Measurements from ENCODE around the gene ACTR2. TPM values are rescaled to one million over a fixed set of nuclear protein-coding genes. Genes with fewer than 3 reads are reported as not detected.

ACTR2 gene
- polyA plus RNA-seq, 1 donor from 2014 or later = 118 TPM

DNA sequence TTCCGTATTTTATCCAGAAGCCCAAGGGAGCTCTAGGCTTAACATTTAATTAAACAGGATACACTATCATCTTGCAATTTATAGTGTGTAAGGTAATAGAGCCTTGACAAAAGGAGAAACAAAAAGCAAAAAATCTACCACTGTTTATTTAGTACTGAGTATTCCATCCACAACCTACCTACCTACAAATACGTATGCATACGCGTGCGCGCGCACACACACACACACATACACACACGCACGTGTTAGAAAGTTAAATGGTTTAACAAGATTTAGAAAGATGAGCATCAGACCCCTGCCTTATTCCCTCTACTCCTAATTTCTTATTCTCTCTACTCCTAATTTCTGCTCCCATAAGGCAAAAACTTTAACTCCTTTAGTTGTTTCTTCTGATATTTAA, 14.6 kb upstream of the ACTR2 start:
- Histone ChIP-seq H3K27ac (ENCODE audit: low read length) (no peak overlapping the region), H3K9ac (ENCODE audit: low read length) (no peak overlapping the region), H3K4me3 (ENCODE audit: low read length) (no peak overlapping the region), H3F3A (ENCODE audit: insufficient read depth, low read length, poor library complexity, severe bottlenecking) (no peaks in the 10 kb centered on the region), H3K4me2 (ENCODE audit: low read length) (no peak overlapping the region), H3K9me2 (ENCODE audit: insufficient read depth, low read length) (no peaks in the 10 kb centered on the region), H4K20me1 (ENCODE audit: insufficient read depth) (no peaks in the 10 kb centered on the region), H3K27me3 (ENCODE audit: insufficient read depth, low read depth, low read length) (no peaks in the 10 kb centered on the region), H3K36me3 (ENCODE audit: insufficient read depth, low read length) (no peaks in the 10 kb centered on the region), H2AFZ (ENCODE audit: low read depth, low read length) (no peak overlapping the region), H3K9me3 (ENCODE audit: low read length) (no peaks in the 10 kb centered on the region), H3K79me2 (replicated peaks; ENCODE audit: insufficient read depth, low read length) (no peaks in the 10 kb centered on the region)
- no peak for TF ChIP-seq RAD21 (conservative IDR thresholded peaks at IDR 0.05)
- TF ChIP-seq, protein P1, sequence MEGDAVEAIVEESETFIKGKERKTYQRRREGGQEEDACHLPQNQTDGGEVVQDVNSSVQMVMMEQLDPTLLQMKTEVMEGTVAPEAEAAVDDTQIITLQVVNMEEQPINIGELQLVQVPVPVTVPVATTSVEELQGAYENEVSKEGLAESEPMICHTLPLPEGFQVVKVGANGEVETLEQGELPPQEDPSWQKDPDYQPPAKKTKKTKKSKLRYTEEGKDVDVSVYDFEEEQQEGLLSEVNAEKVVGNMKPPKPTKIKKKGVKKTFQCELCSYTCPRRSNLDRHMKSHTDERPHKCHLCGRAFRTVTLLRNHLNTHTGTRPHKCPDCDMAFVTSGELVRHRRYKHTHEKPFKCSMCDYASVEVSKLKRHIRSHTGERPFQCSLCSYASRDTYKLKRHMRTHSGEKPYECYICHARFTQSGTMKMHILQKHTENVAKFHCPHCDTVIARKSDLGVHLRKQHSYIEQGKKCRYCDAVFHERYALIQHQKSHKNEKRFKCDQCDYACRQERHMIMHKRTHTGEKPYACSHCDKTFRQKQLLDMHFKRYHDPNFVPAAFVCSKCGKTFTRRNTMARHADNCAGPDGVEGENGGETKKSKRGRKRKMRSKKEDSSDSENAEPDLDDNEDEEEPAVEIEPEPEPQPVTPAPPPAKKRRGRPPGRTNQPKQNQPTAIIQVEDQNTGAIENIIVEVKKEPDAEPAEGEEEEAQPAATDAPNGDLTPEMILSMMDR (IDR thresholded peaks at IDR 0.05; ENCODE audit: poor library complexity, severe bottlenecking) = no peak
- TF ChIP-seq POLR2AphosphoS5 (IDR thresholded peaks at IDR 0.05) = no peak
- TF ChIP-seq MXI1 (conservative IDR thresholded peaks at IDR 0.05; ENCODE audit: poor library complexity, severe bottlenecking) = no peak
- TF ChIP-seq EZH2 (IDR thresholded peaks at IDR 0.05; ENCODE audit: borderline replicate concordance, insufficient read depth, low read length, poor library complexity, severe bottlenecking) = no peak
- no peak for TF ChIP-seq SMC3 (conservative IDR thresholded peaks at IDR 0.05; ENCODE audit: poor library complexity)
- no peak for TF ChIP-seq TAF1 (IDR thresholded peaks at IDR 0.05; ENCODE audit: low read depth)
- TF ChIP-seq, protein P2, sequence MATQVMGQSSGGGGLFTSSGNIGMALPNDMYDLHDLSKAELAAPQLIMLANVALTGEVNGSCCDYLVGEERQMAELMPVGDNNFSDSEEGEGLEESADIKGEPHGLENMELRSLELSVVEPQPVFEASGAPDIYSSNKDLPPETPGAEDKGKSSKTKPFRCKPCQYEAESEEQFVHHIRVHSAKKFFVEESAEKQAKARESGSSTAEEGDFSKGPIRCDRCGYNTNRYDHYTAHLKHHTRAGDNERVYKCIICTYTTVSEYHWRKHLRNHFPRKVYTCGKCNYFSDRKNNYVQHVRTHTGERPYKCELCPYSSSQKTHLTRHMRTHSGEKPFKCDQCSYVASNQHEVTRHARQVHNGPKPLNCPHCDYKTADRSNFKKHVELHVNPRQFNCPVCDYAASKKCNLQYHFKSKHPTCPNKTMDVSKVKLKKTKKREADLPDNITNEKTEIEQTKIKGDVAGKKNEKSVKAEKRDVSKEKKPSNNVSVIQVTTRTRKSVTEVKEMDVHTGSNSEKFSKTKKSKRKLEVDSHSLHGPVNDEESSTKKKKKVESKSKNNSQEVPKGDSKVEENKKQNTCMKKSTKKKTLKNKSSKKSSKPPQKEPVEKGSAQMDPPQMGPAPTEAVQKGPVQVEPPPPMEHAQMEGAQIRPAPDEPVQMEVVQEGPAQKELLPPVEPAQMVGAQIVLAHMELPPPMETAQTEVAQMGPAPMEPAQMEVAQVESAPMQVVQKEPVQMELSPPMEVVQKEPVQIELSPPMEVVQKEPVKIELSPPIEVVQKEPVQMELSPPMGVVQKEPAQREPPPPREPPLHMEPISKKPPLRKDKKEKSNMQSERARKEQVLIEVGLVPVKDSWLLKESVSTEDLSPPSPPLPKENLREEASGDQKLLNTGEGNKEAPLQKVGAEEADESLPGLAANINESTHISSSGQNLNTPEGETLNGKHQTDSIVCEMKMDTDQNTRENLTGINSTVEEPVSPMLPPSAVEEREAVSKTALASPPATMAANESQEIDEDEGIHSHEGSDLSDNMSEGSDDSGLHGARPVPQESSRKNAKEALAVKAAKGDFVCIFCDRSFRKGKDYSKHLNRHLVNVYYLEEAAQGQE (IDR thresholded peaks at IDR 0.05; ENCODE audit: borderline replicate concordance) = no peak
- TF ChIP-seq EP300 (conservative IDR thresholded peaks at IDR 0.05; ENCODE audit: poor library complexity, severe bottlenecking) = no peak

DNA sequence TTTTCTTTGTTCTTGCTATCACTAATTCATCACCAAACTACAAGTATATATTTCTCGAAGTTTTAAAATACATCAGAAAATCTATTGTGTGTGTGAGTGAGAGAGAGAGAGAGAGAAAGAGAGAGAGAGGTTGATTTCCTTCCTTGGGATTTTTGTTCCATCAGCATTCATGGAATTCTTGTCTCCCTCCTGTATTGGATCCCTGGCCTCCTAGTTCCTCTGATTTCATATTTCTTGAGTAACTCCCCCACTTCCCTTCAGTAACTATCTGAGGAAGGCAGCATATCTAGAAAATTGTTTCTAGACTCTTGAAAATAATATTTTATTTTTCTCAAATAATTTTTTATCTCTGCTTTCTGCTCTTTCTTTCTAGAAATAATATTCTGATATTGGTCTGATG, 13.3 kb upstream of the ACTR2 start:
- no peak for TF ChIP-seq RAD21 (conservative IDR thresholded peaks at IDR 0.05)
- TF ChIP-seq, protein P2 (IDR thresholded peaks at IDR 0.05; ENCODE audit: borderline replicate concordance) = no peak
- TF ChIP-seq, protein P1 (IDR thresholded peaks at IDR 0.05; ENCODE audit: poor library complexity, severe bottlenecking) = no peak
- TF ChIP-seq TAF1 (IDR thresholded peaks at IDR 0.05; ENCODE audit: low read depth) = no peak
- TF ChIP-seq EP300 (conservative IDR thresholded peaks at IDR 0.05; ENCODE audit: poor library complexity, severe bottlenecking) = no peak
- no peak for TF ChIP-seq SMC3 (conservative IDR thresholded peaks at IDR 0.05; ENCODE audit: poor library complexity)
- TF ChIP-seq POLR2AphosphoS5 (IDR thresholded peaks at IDR 0.05) = no peak
- TF ChIP-seq MXI1 (conservative IDR thresholded peaks at IDR 0.05; ENCODE audit: poor library complexity, severe bottlenecking) = no peak
- no peak for TF ChIP-seq EZH2 (IDR thresholded peaks at IDR 0.05; ENCODE audit: borderline replicate concordance, insufficient read depth, low read length, poor library complexity, severe bottlenecking)
- H3K9ac ChIP-seq (ENCODE audit: low read length) = no peak overlapping the region
- H3K79me2 ChIP-seq (replicated peaks; ENCODE audit: insufficient read depth, low read length) = no peaks in the 10 kb centered on the region
- no peaks in the 10 kb centered on the region for H3F3A ChIP-seq (ENCODE audit: insufficient read depth, low read length, poor library complexity, severe bottlenecking)
- H3K27ac ChIP-seq (ENCODE audit: low read length) = no peak overlapping the region
- no peak overlapping the region for H3K4me3 ChIP-seq (ENCODE audit: low read length)
- no peaks in the 10 kb centered on the region for H3K9me3 ChIP-seq (ENCODE audit: low read length)
- no peak overlapping the region for H2AFZ ChIP-seq (ENCODE audit: low read depth, low read length)
- no peak overlapping the region for H3K4me2 ChIP-seq (ENCODE audit: low read length)
- no peaks in the 10 kb centered on the region for H3K36me3 ChIP-seq (ENCODE audit: insufficient read depth, low read length)
- no peaks in the 10 kb centered on the region for H3K27me3 ChIP-seq (ENCODE audit: insufficient read depth, low read depth, low read length)
- no peaks in the 10 kb centered on the region for H4K20me1 ChIP-seq (ENCODE audit: insufficient read depth)
- no peaks in the 10 kb centered on the region for H3K9me2 ChIP-seq (ENCODE audit: insufficient read depth, low read length)
